ENCODE measurements around the gene ALX4. TPM values are rescaled to one million over a fixed set of nuclear protein-coding genes. Genes with fewer than 3 reads are reported as not detected.

The ALX4 gene
- 0.92 TPM for total RNA-seq

GRCh38 chr11:44309478-44310205 is at the start of gene ALX4:
Gene ALX4 (minus strand): TSS chr11:44310139. CDS start chr11:44310062, 77 bp downstream.

Other genes starting within 250 kb of the ALX4 start
- gene ACCS, start 243.9 kb downstream of the ALX4 start, total RNA-seq, result 16.6 TPM
- 100 TPM for gene EXT2, start 214.5 kb downstream of the ALX4 start, total RNA-seq